ENCODE results near the gene ZEB1.

ZEB1 gene

DNA sequence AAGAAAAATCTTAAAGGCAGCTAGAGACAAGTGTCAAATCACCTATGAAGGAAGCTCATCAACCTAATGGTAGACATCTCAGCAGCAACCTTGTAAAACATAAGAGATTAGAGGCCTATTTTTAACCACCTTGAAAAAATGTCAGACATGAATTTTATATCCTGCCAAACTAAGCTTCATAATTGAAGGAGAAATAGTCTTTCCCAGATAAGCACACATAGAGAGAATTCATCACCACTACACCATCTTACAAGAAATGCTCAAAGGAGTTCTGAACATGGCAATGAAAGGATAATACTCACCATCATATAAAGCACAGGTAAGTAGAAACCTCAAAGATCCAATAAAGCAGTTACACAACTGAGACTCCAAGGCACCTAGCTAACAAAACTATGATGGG, 156.5 kb downstream of the ZEB1 start:
- Histone ChIP-seq H2BK12ac (ENCODE audit: low read length) (no peak overlapping the region), H3K9ac (ENCODE audit: low read length) (no peak overlapping the region), H2AK5ac (ENCODE audit: low read length) (no peak overlapping the region), H4K12ac (ENCODE audit: low read depth, low read length) (no peak overlapping the region), H3K36me3 (ENCODE audit: control insufficient read depth in 1 of 2, insufficient read depth in 2 of 2, low read length in 2 of 2) (no peaks in the 10 kb centered on the region), H3K27ac (ENCODE audit: low read depth, low read length) (no peak overlapping the region), H4K8ac (ENCODE audit: low read depth, low read length) (no peak overlapping the region), H3K4me2 (ENCODE audit: low read length) (no peak overlapping the region), H3K18ac (ENCODE audit: low read length) (no peak overlapping the region), H2BK120ac (ENCODE audit: insufficient read depth, low read length, poor library complexity) (no peak overlapping the region), H3K79me1 (ENCODE audit: low read length) (no peaks in the 10 kb centered on the region), H3K79me2 (ENCODE audit: control insufficient read depth, insufficient read depth, low read length, poor library complexity) (no peaks in the 10 kb centered on the region), H2AFZ (ENCODE audit: insufficient read depth, low read length, poor library complexity) (no peak overlapping the region), H3K4me3 (ENCODE audit: low read depth, low read length) (no peak overlapping the region), H3K23ac (ENCODE audit: low read length) (no peak overlapping the region), H3K4ac (ENCODE audit: low read depth, low read length) (no peak overlapping the region), H3K9me3 (ENCODE audit: insufficient read depth, low read depth, low read length) (no peaks in the 10 kb centered on the region), H2BK5ac (ENCODE audit: low read depth, low read length, poor library complexity) (no peak overlapping the region), H3K14ac (ENCODE audit: low read length) (no peak overlapping the region), H3K4me1 (ENCODE audit: control insufficient read depth in 1 of 2, insufficient read depth in 2 of 2, low read length in 2 of 2) (no peaks in the 10 kb centered on the region), H3K27me3 (ENCODE audit: insufficient read depth, low read length) (no peaks in the 10 kb centered on the region), H4K91ac (ENCODE audit: low read depth, low read length) (no peak overlapping the region)
- DNase-seq: no peak

DNA sequence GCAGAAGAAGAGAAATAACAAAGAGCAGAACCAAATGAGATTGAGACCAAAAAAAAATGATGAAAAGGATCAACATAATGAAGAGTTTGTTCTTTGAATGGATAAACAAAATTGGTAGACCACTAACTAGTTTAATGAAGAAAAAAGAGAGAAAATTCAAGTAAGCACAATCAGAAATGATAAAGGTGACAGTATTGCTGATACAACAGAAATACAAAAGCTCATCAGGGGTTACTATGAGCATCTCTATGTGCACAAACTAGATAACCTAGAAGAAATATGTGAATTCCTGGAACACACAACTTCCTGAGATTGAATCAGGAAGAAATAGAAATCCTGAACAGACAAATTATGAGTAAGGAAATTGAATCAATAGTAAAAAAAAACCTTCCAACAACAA, 157.1 kb downstream of the ZEB1 start:
- Histone ChIP-seq H3K23ac (ENCODE audit: low read length) (no peak overlapping the region), H3K4me3 (ENCODE audit: low read depth, low read length) (no peak overlapping the region), H4K12ac (ENCODE audit: low read depth, low read length) (no peak overlapping the region), H2BK5ac (ENCODE audit: low read depth, low read length, poor library complexity) (no peak overlapping the region), H3K27ac (ENCODE audit: low read depth, low read length) (no peak overlapping the region), H3K4ac (ENCODE audit: low read depth, low read length) (no peak overlapping the region), H3K18ac (ENCODE audit: low read length) (no peak overlapping the region), H3K79me2 (ENCODE audit: control insufficient read depth, insufficient read depth, low read length, poor library complexity) (no peaks in the 10 kb centered on the region), H4K8ac (ENCODE audit: low read depth, low read length) (no peak overlapping the region), H2AFZ (ENCODE audit: insufficient read depth, low read length, poor library complexity) (no peak overlapping the region), H3K27me3 (ENCODE audit: insufficient read depth, low read length) (no peaks in the 10 kb centered on the region), H3K14ac (ENCODE audit: low read length) (no peak overlapping the region), H2BK120ac (ENCODE audit: insufficient read depth, low read length, poor library complexity) (no peak overlapping the region), H3K4me2 (ENCODE audit: low read length) (no peak overlapping the region), H3K9ac (ENCODE audit: low read length) (no peak overlapping the region), H2BK12ac (ENCODE audit: low read length) (no peak overlapping the region), H2AK5ac (ENCODE audit: low read length) (no peak overlapping the region), H3K4me1 (ENCODE audit: control insufficient read depth in 1 of 2, insufficient read depth in 2 of 2, low read length in 2 of 2) (no peaks in the 10 kb centered on the region), H4K91ac (ENCODE audit: low read depth, low read length) (no peak overlapping the region), H3K9me3 (ENCODE audit: insufficient read depth, low read depth, low read length) (no peaks in the 10 kb centered on the region), H3K79me1 (ENCODE audit: low read length) (no peaks in the 10 kb centered on the region), H3K36me3 (ENCODE audit: control insufficient read depth in 1 of 2, insufficient read depth in 2 of 2, low read length in 2 of 2) (no peaks in the 10 kb centered on the region)
- DNase-seq: no peak

DNA sequence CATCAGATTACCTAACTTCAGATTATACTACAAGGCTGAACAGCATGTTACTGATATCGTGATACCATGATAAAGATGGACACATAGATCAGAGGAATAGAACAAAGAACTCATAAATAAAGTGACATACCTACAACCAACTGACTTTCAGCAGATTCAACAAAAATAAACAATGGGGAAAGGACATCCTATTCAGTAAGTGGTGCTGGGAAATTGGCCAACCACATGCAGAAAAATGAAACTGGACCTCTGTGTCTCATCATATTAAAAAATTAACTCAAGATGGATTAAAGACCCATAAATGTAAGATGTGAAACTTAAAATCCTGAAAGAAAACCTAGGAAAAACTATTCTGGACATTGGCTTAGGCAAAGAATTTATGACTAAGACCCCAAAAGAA, 158.6 kb downstream of the ZEB1 start:
- Histone ChIP-seq H3K4me2 (ENCODE audit: low read length) (no peak overlapping the region), H4K91ac (ENCODE audit: low read depth, low read length) (no peak overlapping the region), H3K23ac (ENCODE audit: low read length) (no peak overlapping the region), H3K79me1 (ENCODE audit: low read length) (no peaks in the 10 kb centered on the region), H2AFZ (ENCODE audit: insufficient read depth, low read length, poor library complexity) (no peak overlapping the region), H3K36me3 (ENCODE audit: control insufficient read depth in 1 of 2, insufficient read depth in 2 of 2, low read length in 2 of 2) (no peaks in the 10 kb centered on the region), H2AK5ac (ENCODE audit: low read length) (no peak overlapping the region), H4K8ac (ENCODE audit: low read depth, low read length) (no peak overlapping the region), H4K12ac (ENCODE audit: low read depth, low read length) (no peak overlapping the region), H3K4ac (ENCODE audit: low read depth, low read length) (no peak overlapping the region), H3K9ac (ENCODE audit: low read length) (no peak overlapping the region), H3K9me3 (ENCODE audit: insufficient read depth, low read depth, low read length) (no peaks in the 10 kb centered on the region), H3K27ac (ENCODE audit: low read depth, low read length) (no peak overlapping the region), H2BK120ac (ENCODE audit: insufficient read depth, low read length, poor library complexity) (no peak overlapping the region), H3K4me1 (ENCODE audit: control insufficient read depth in 1 of 2, insufficient read depth in 2 of 2, low read length in 2 of 2) (no peaks in the 10 kb centered on the region), H3K4me3 (ENCODE audit: low read depth, low read length) (no peak overlapping the region), H2BK12ac (ENCODE audit: low read length) (no peak overlapping the region), H3K27me3 (ENCODE audit: insufficient read depth, low read length) (no peaks in the 10 kb centered on the region), H2BK5ac (ENCODE audit: low read depth, low read length, poor library complexity) (no peak overlapping the region), H3K79me2 (ENCODE audit: control insufficient read depth, insufficient read depth, low read length, poor library complexity) (no peaks in the 10 kb centered on the region), H3K18ac (ENCODE audit: low read length) (no peak overlapping the region), H3K14ac (ENCODE audit: low read length) (no peak overlapping the region)
- no peak for DNase-seq
- no CpG with 5 or more reads among the region's 1 CpG for WGBS (ENCODE audit: extremely low coverage, insufficient coverage, insufficient read length)

DNA sequence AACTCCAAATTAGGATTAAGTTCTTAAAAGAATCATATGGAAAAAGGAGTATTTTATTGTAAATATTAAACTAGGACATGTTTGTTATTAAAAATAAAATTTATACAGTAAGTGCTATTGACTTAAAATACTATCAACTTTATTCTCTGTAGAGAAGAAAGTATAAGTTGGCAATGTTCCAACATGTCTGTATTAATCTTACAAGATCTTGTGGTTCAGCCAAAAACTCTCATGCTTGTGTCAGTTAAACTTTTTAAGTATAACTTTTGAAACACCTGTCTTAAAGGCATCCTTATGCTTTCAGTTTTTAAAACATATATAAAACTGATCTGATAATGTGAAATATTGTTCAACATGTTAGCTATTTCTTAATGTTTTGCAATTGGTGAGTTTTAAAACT, 160.7 kb downstream of the ZEB1 start:
- no peaks in the 10 kb centered on the region for H3K79me1 ChIP-seq (ENCODE audit: low read length)
- H3K4me3 ChIP-seq (ENCODE audit: low read depth, low read length): no peak overlapping the region
- H3K18ac ChIP-seq (ENCODE audit: low read length): no peak overlapping the region
- no peaks in the 10 kb centered on the region for H3K9me3 ChIP-seq (ENCODE audit: insufficient read depth, low read depth, low read length)
- no peak overlapping the region for H2AFZ ChIP-seq (ENCODE audit: insufficient read depth, low read length, poor library complexity)
- H3K36me3 ChIP-seq (ENCODE audit: control insufficient read depth in 1 of 2, insufficient read depth in 2 of 2, low read length in 2 of 2): no peaks in the 10 kb centered on the region
- no peak for DNase-seq
- H4K12ac ChIP-seq (ENCODE audit: low read depth, low read length): no peak overlapping the region
- no peaks in the 10 kb centered on the region for H3K4me1 ChIP-seq (ENCODE audit: control insufficient read depth in 1 of 2, insufficient read depth in 2 of 2, low read length in 2 of 2)
- H3K4ac ChIP-seq (ENCODE audit: low read depth, low read length): no peak overlapping the region
- H3K27ac ChIP-seq (ENCODE audit: low read depth, low read length): no peak overlapping the region
- H2BK120ac ChIP-seq (ENCODE audit: insufficient read depth, low read length, poor library complexity): no peak overlapping the region
- H2BK5ac ChIP-seq (ENCODE audit: low read depth, low read length, poor library complexity): no peak overlapping the region
- H3K27me3 ChIP-seq (ENCODE audit: insufficient read depth, low read length): no peaks in the 10 kb centered on the region
- H3K79me2 ChIP-seq (ENCODE audit: control insufficient read depth, insufficient read depth, low read length, poor library complexity): no peaks in the 10 kb centered on the region
- no peak overlapping the region for H3K14ac ChIP-seq (ENCODE audit: low read length)
- no peak overlapping the region for H2AK5ac ChIP-seq (ENCODE audit: low read length)
- no peak overlapping the region for H4K91ac ChIP-seq (ENCODE audit: low read depth, low read length)
- H3K4me2 ChIP-seq (ENCODE audit: low read length): no peak overlapping the region
- H2BK12ac ChIP-seq (ENCODE audit: low read length): no peak overlapping the region
- H4K8ac ChIP-seq (ENCODE audit: low read depth, low read length): no peak overlapping the region
- H3K9ac ChIP-seq (ENCODE audit: low read length): no peak overlapping the region
- no peak overlapping the region for H3K23ac ChIP-seq (ENCODE audit: low read length)

DNA sequence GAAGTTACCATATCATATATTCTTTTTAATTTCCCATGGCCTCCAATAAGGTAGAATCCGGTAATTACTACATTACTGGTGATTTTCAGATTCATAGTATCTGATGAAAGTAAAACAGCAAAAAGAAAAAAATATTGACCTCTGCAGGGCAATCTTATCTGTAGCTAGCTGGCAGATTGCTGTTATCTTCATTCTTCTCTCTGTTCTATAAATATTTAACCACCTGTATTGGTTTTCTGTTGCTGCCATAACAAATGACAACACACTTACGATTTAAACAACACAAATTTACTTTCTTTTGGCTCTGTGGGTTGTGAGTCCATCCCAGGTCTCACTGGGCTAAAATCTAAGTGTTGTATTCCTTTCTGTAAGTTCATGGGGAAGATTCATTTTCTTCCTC, 164.5 kb downstream of the ZEB1 start:
- H3K4me1 ChIP-seq (ENCODE audit: control insufficient read depth in 1 of 2, insufficient read depth in 2 of 2, low read length in 2 of 2): no peaks in the 10 kb centered on the region
- H3K79me1 ChIP-seq (ENCODE audit: low read length): no peaks in the 10 kb centered on the region
- no peak overlapping the region for H2BK5ac ChIP-seq (ENCODE audit: low read depth, low read length, poor library complexity)
- no peak overlapping the region for H3K4me2 ChIP-seq (ENCODE audit: low read length)
- H3K79me2 ChIP-seq (ENCODE audit: control insufficient read depth, insufficient read depth, low read length, poor library complexity): no peaks in the 10 kb centered on the region
- H3K18ac ChIP-seq (ENCODE audit: low read length): no peak overlapping the region
- no peak overlapping the region for H2AK5ac ChIP-seq (ENCODE audit: low read length)
- H3K27me3 ChIP-seq (ENCODE audit: insufficient read depth, low read length): no peaks in the 10 kb centered on the region
- H3K36me3 ChIP-seq (ENCODE audit: control insufficient read depth in 1 of 2, insufficient read depth in 2 of 2, low read length in 2 of 2): no peaks in the 10 kb centered on the region
- DNase-seq: no peak
- H2BK12ac ChIP-seq (ENCODE audit: low read length): no peak overlapping the region
- H4K91ac ChIP-seq (ENCODE audit: low read depth, low read length): no peak overlapping the region
- no peak overlapping the region for H3K14ac ChIP-seq (ENCODE audit: low read length)
- no peak overlapping the region for H3K27ac ChIP-seq (ENCODE audit: low read depth, low read length)
- no CpG with 5 or more reads among the region's 2 CpGs for WGBS (ENCODE audit: extremely low coverage, insufficient coverage, insufficient read length)
- H4K12ac ChIP-seq (ENCODE audit: low read depth, low read length): no peak overlapping the region
- H3K9me3 ChIP-seq (ENCODE audit: insufficient read depth, low read depth, low read length): no peaks in the 10 kb centered on the region
- no peak overlapping the region for H3K4ac ChIP-seq (ENCODE audit: low read depth, low read length)
- H2BK120ac ChIP-seq (ENCODE audit: insufficient read depth, low read length, poor library complexity): no peak overlapping the region
- no peak overlapping the region for H4K8ac ChIP-seq (ENCODE audit: low read depth, low read length)
- H2AFZ ChIP-seq (ENCODE audit: insufficient read depth, low read length, poor library complexity): no peak overlapping the region
- H3K4me3 ChIP-seq (ENCODE audit: low read depth, low read length): no peak overlapping the region
- no peak overlapping the region for H3K9ac ChIP-seq (ENCODE audit: low read length)
- no peak overlapping the region for H3K23ac ChIP-seq (ENCODE audit: low read length)
